Measurements from ENCODE around the gene DMBX1.

DMBX1 gene

GRCh38 chr1:46519209-46519608 lies 29.6 kb downstream of the DMBX1 start:
- Mint-ChIP-seq H3K36me3 (no peaks in the 10 kb centered on the region), H3K9me3 (ENCODE audit: low read depth) (no peaks in the 10 kb centered on the region), H3K4me1 (ENCODE audit: low read depth) (peaks cover 5% of the 10 kb centered on the region), H3K4me3 (no peak overlapping the region), H3K27ac (no peak overlapping the region), H3K27me3 (peaks cover 12% of the 10 kb centered on the region)

- Mint-ChIP-seq H3K27me3 (peaks cover 14% of the 10 kb centered on the region), H3K36me3 (no peaks in the 10 kb centered on the region), H3K27ac (no peak overlapping the region), H3K4me1 (ENCODE audit: low read depth) (peaks cover 5% of the 10 kb centered on the region), H3K4me3 (no peak overlapping the region), H3K9me3 (ENCODE audit: low read depth) (no peaks in the 10 kb centered on the region)
These were observed 30.7 kb downstream of the DMBX1 start for GRCh38 chr1:46520063-46520911.

- H3K4me1 Mint-ChIP-seq (ENCODE audit: low read depth) = peaks cover 5% of the 10 kb centered on the region
- H3K27ac Mint-ChIP-seq = no peak overlapping the region
- H3K36me3 Mint-ChIP-seq = no peaks in the 10 kb centered on the region
- no peak overlapping the region for H3K4me3 Mint-ChIP-seq
- H3K27me3 Mint-ChIP-seq = peaks cover 14% of the 10 kb centered on the region
- H3K9me3 Mint-ChIP-seq (ENCODE audit: low read depth) = no peaks in the 10 kb centered on the region
These were observed 31.8 kb downstream of the DMBX1 start for GRCh38 chr1:46521414-46521813.

- H3K9me3 Mint-ChIP-seq (ENCODE audit: low read depth) = no peaks in the 10 kb centered on the region
- no peaks in the 10 kb centered on the region for H3K36me3 Mint-ChIP-seq
- H3K27me3 Mint-ChIP-seq = peaks cover 17% of the 10 kb centered on the region
- no peak overlapping the region for H3K4me3 Mint-ChIP-seq
- H3K27ac Mint-ChIP-seq = no peak overlapping the region
- peaks cover 3% of the 10 kb centered on the region for H3K4me1 Mint-ChIP-seq (ENCODE audit: low read depth)
These were observed 32.7 kb downstream of the DMBX1 start for GRCh38 chr1:46522184-46522968.

- Mint-ChIP-seq H3K27me3 (peaks cover 18% of the 10 kb centered on the region), H3K4me1 (ENCODE audit: low read depth) (peaks cover 3% of the 10 kb centered on the region), H3K4me3 (no peak overlapping the region), H3K36me3 (no peaks in the 10 kb centered on the region), H3K27ac (no peak overlapping the region), H3K9me3 (ENCODE audit: low read depth) (no peaks in the 10 kb centered on the region)
These were observed 33.3 kb downstream of the DMBX1 start for GRCh38 chr1:46522969-46523320.

GRCh38 chr1:46523496-46524353 lies 34.1 kb downstream of the DMBX1 start:
- no peaks in the 10 kb centered on the region for H3K36me3 Mint-ChIP-seq
- H3K4me3 Mint-ChIP-seq = no peak overlapping the region
- H3K27ac Mint-ChIP-seq = no peak overlapping the region
- peaks cover 3% of the 10 kb centered on the region for H3K4me1 Mint-ChIP-seq (ENCODE audit: low read depth)
- no peaks in the 10 kb centered on the region for H3K9me3 Mint-ChIP-seq (ENCODE audit: low read depth)
- H3K27me3 Mint-ChIP-seq = peaks cover 22% of the 10 kb centered on the region

- no peaks in the 10 kb centered on the region for H3K9me3 Mint-ChIP-seq (ENCODE audit: low read depth)
- H3K27me3 Mint-ChIP-seq = peaks cover 29% of the 10 kb centered on the region
These were observed 35.2 kb downstream of the DMBX1 start for GRCh38 chr1:46524843-46525242.

GRCh38 chr1:46525253-46525983 lies 35.8 kb downstream of the DMBX1 start:
- Mint-ChIP-seq H3K4me3 (no peak overlapping the region), H3K27ac (no peak overlapping the region), H3K36me3 (no peaks in the 10 kb centered on the region), H3K9me3 (ENCODE audit: low read depth) (no peaks in the 10 kb centered on the region), H3K27me3 (peaks cover 29% of the 10 kb centered on the region), H3K4me1 (ENCODE audit: low read depth) (peaks cover 3% of the 10 kb centered on the region)

More at GRCh38 chr1:46524843-46525242, 35.2 kb downstream of the DMBX1 start:
- peaks cover 3% of the 10 kb centered on the region for H3K4me1 Mint-ChIP-seq (ENCODE audit: low read depth)
- H3K36me3 Mint-ChIP-seq = no peaks in the 10 kb centered on the region
- no peak overlapping the region for H3K27ac Mint-ChIP-seq
- no peak overlapping the region for H3K4me3 Mint-ChIP-seq

- no peak overlapping the region for H3K27ac Mint-ChIP-seq
- peaks cover 29% of the 10 kb centered on the region for H3K27me3 Mint-ChIP-seq
- peaks cover 3% of the 10 kb centered on the region for H3K4me1 Mint-ChIP-seq (ENCODE audit: low read depth)
- H3K9me3 Mint-ChIP-seq (ENCODE audit: low read depth) = no peaks in the 10 kb centered on the region
- H3K36me3 Mint-ChIP-seq = no peaks in the 10 kb centered on the region
- no peak overlapping the region for H3K4me3 Mint-ChIP-seq
These were observed 36.5 kb downstream of the DMBX1 start for GRCh38 chr1:46526013-46526690.

GRCh38 chr1:46526691-46527291 lies 37.2 kb downstream of the DMBX1 start:
- no peak overlapping the region for H3K4me3 Mint-ChIP-seq
- H3K27ac Mint-ChIP-seq = no peak overlapping the region
- peaks cover 29% of the 10 kb centered on the region for H3K27me3 Mint-ChIP-seq
- no peaks in the 10 kb centered on the region for H3K9me3 Mint-ChIP-seq (ENCODE audit: low read depth)
- H3K36me3 Mint-ChIP-seq = no peaks in the 10 kb centered on the region
- H3K4me1 Mint-ChIP-seq (ENCODE audit: low read depth) = peaks cover 3% of the 10 kb centered on the region

- no peaks in the 10 kb centered on the region for H3K4me1 Mint-ChIP-seq (ENCODE audit: low read depth)
- no peak overlapping the region for H3K4me3 Mint-ChIP-seq
- no peaks in the 10 kb centered on the region for H3K9me3 Mint-ChIP-seq (ENCODE audit: low read depth)
- no peaks in the 10 kb centered on the region for H3K36me3 Mint-ChIP-seq
- peaks cover 29% of the 10 kb centered on the region for H3K27me3 Mint-ChIP-seq
- no peak overlapping the region for H3K27ac Mint-ChIP-seq
These were observed 38.0 kb downstream of the DMBX1 start for GRCh38 chr1:46527474-46528296.

- H3K36me3 Mint-ChIP-seq = no peaks in the 10 kb centered on the region
- H3K27ac Mint-ChIP-seq = no peak overlapping the region
- H3K27me3 Mint-ChIP-seq = peaks cover 29% of the 10 kb centered on the region
- no peaks in the 10 kb centered on the region for H3K9me3 Mint-ChIP-seq (ENCODE audit: low read depth)
- H3K4me3 Mint-ChIP-seq = no peak overlapping the region
- H3K4me1 Mint-ChIP-seq (ENCODE audit: low read depth) = no peaks in the 10 kb centered on the region
These were observed 38.8 kb downstream of the DMBX1 start for GRCh38 chr1:46528297-46528955.
